Right lobe of liver (tissue), 4 donors: ENCODE results near the gene KCNS1.

ENCODE experiments used
- CTCF ChIP-seq, 4 donors: fragments of 200-600 bp in 3 of 4; fragments of 450-650 bp in 1 of 4; IDR thresholded peaks; one replicate each; pipeline versions ENCODE4 v1.5.1 to v1.8.0; 2016 to 2022; ENCODE audit warnings: antibody characterized with exemption in 4 of 4, mild to moderate bottlenecking in 2 of 4
- POLR2A ChIP-seq: fragments of 450-650 bp; IDR thresholded peaks from one replicate; pipeline ENCODE4 v1.6.1; 2017; ENCODE audit warnings: antibody characterized with exemption, mild to moderate bottlenecking
- donor health status: DM: no; HTN: no; CAD: no.
- donor health status: DM: no; HTN: no; CAD: no.
- donor health status: DM: no; HTN: yes; CAD: no.

GRCh38 chr20:45121388-45121787, 20.5 kb upstream of the KCNS1 start:
- no peak for TF ChIP-seq CTCF (IDR thresholded peaks at IDR 0.05)
- no peak for TF ChIP-seq POLR2A
